GM12878 (cell line): ENCODE data around the gene TRPC6.

Experiments used
- BACH1 ChIP-seq: fragments of 450-650 bp; IDR thresholded peaks from 2 replicates; pipeline ENCODE4 v1.6.1; 2017; ENCODE audit warnings: mild to moderate bottlenecking, borderline replicate concordance
- RCOR1 ChIP-seq: conservative IDR thresholded peaks from 2 replicates; pipeline ENCODE4 v1.6.1; 2012; ENCODE audit warnings: low read depth, low read length, improper control_type of control experiment
- SIN3A ChIP-seq: IDR thresholded peaks from 2 replicates; pipeline ENCODE4 v1.6.1; 2012; ENCODE audit warnings: low read depth, low read length, improper control_type of control experiment
- YY1 ChIP-seq: IDR thresholded peaks from 2 replicates; pipeline ENCODE4 v1.6.1; 2011; ENCODE audit warnings: low read depth, mild to moderate bottlenecking, low read length
- TF ChIP-seq, protein P1 (sequence below), 3 experiments: IDR thresholded peaks in 2 of 3; conservative IDR thresholded peaks in 1 of 3; 2 replicates each; pipeline ENCODE4 v1.5.1; 2011; ENCODE audit warnings: low read depth in 3 of 3, low read length in 3 of 3, mild to moderate bottlenecking in 3 of 3, control low read depth in 2 of 3, moderate library complexity in 2 of 3, inconsistent platforms in 1 of 3, mixed read lengths in 1 of 3; ENCODE audit not compliant: control insufficient read depth in 2 of 3, insufficient read depth in 1 of 3; ENCODE audit errors: extremely low read depth in 1 of 3
- TF ChIP-seq, protein P2 (sequence below): IDR thresholded peaks from 2 replicates; pipeline ENCODE4 v1.6.1; 2011; ENCODE audit warnings: borderline replicate concordance, low read depth, mild to moderate bottlenecking, moderate library complexity, low read length; ENCODE audit not compliant: insufficient read depth, poor library complexity, severe bottlenecking

DNA sequence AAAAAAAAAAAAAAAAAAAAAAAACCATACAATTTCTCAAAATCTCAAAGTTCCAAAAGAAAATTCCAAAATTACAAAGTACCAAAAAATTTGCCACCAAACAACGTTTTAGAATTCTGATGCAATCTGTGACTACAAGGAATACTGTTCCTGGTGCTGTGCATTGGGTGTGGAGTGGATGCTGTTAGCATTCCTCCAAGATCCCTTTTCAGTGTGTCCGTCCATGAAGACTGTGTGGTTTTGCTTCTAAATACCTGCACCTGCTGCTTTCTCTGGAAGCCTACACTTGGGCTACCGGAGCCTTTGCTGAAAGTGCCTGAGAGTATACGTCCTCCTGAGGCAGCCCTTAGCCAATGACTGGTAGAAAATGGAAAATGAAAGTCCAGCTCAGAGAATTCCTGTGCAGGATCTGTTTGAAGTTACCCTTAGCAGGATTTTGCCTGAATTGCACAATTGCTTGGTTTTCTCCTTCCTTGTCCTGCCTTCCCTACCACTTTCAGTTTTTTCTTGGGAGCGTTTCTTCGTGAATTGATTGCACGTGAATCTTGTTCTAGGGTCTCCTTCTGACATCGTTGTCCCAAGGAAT, 140.8 kb downstream of the TRPC6 start:
- TF ChIP-seq YY1 (no peak), BACH1 (no peak), SIN3A (no peak), RCOR1 (no peak)
- TF ChIP-seq, protein P1, sequence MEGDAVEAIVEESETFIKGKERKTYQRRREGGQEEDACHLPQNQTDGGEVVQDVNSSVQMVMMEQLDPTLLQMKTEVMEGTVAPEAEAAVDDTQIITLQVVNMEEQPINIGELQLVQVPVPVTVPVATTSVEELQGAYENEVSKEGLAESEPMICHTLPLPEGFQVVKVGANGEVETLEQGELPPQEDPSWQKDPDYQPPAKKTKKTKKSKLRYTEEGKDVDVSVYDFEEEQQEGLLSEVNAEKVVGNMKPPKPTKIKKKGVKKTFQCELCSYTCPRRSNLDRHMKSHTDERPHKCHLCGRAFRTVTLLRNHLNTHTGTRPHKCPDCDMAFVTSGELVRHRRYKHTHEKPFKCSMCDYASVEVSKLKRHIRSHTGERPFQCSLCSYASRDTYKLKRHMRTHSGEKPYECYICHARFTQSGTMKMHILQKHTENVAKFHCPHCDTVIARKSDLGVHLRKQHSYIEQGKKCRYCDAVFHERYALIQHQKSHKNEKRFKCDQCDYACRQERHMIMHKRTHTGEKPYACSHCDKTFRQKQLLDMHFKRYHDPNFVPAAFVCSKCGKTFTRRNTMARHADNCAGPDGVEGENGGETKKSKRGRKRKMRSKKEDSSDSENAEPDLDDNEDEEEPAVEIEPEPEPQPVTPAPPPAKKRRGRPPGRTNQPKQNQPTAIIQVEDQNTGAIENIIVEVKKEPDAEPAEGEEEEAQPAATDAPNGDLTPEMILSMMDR (IDR thresholded peaks at IDR 0.05 in 2 of 3, conservative IDR thresholded peaks at IDR 0.05 in 1 of 3; ENCODE audit: control insufficient read depth in 2 of 3, extremely low read depth in 1 of 3, insufficient read depth in 1 of 3, low read depth in 3 of 3, low read length in 3 of 3) = no peak
- TF ChIP-seq, protein P2, sequence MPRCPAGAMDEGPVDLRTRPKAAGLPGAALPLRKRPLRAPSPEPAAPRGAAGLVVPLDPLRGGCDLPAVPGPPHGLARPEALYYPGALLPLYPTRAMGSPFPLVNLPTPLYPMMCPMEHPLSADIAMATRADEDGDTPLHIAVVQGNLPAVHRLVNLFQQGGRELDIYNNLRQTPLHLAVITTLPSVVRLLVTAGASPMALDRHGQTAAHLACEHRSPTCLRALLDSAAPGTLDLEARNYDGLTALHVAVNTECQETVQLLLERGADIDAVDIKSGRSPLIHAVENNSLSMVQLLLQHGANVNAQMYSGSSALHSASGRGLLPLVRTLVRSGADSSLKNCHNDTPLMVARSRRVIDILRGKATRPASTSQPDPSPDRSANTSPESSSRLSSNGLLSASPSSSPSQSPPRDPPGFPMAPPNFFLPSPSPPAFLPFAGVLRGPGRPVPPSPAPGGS = no peak
